Stomach (tissue), 9 donors: Measurements from ENCODE around the gene CLSTN2. TPM values are rescaled to one million over a fixed set of nuclear protein-coding genes. Genes with fewer than 3 reads are reported as not detected.

ENCODE experiments used
- DNase-seq, 2 donors: peaks; one replicate each; pipeline versions ENCODE4 v3.0.0 to v3.0.0-alpha.2; 2013 to 2019
- H3K27ac ChIP-seq, 5 donors: fragments of 200-600 bp in 4 of 5; sonication (generic) in 4 of 5; one replicate each; pipeline ENCODE4 v1.5.1; 2013 to 2019; ENCODE audit warnings: mild to moderate bottlenecking in 1 of 5, moderate library complexity in 1 of 5
- H3K27me3 ChIP-seq, 3 donors: fragments of 200-600 bp; sonication (generic); one replicate each; pipeline ENCODE4 v1.5.1; 2017 to 2019; ENCODE audit warnings: mixed run types in 1 of 3
- H3K36me3 ChIP-seq, 4 donors: fragments of 200-600 bp; sonication (generic); 1 replicate in 3 of 4; 2 replicates in 1 of 4; pipeline ENCODE4 v1.5.1; 2016 to 2019
- H3K4me1 ChIP-seq, 4 donors: fragments of 200-600 bp; sonication (generic); one replicate each; pipeline ENCODE4 v1.5.1; 2016 to 2019
- H3K4me3 ChIP-seq, 4 donors: fragments of 200-600 bp; sonication (generic) in 3 of 4; one replicate each; pipeline ENCODE4 v1.5.1; 2016 to 2019; ENCODE audit warnings: mild to moderate bottlenecking in 1 of 4
- H3K9me3 ChIP-seq, 4 donors: fragments of 200-600 bp; sonication (generic); one replicate each; pipeline ENCODE4 v1.5.1; 2016 to 2019
- EP300 ChIP-seq: sonication (generic); formaldehyde crosslinking; IDR thresholded peaks from one replicate; pipeline ENCODE4 v1.6.1; 2017; ENCODE audit warnings: antibody characterized with exemption
- POLR2A ChIP-seq, 4 donors: fragments of 450-650 bp; IDR thresholded peaks; one replicate each; pipeline ENCODE4 v1.6.1; 2016; ENCODE audit warnings: antibody characterized with exemption in 4 of 4, control low read depth in 2 of 4, mild to moderate bottlenecking in 1 of 4, moderate library complexity in 1 of 4
- POLR2AphosphoS5 ChIP-seq, 3 donors: sonication (generic); formaldehyde crosslinking; IDR thresholded peaks; one replicate each; pipeline ENCODE4 v1.6.1; 2016; ENCODE audit warnings: antibody characterized with exemption in 3 of 3
- WGBS, 5 donors: extraction: QIAGEN DNeasy Blood & Tissue Kit in 3 of 5; methylation state at CpG; one replicate each; pipeline versions ENCODE4 v1.1.5 to v1.1.7; 2013 to 2018; 5-methylcytosine and 5-hydroxymethylcytosine counted together
- intact Hi-C: fragments of 100-400 bp; cut with DNase I; formaldehyde crosslinking; loops from one replicate; pipeline ENCODE4 v1.15.1; 2023; ENCODE audit warnings: low total_unique reads
- polyA plus RNA-seq, 3 donors: library from polyadenylated mRNA; stranded (reverse); fragments of 200-250 nt; gene quantifications; one replicate each; pipeline ENCODE4 v1.2.3, GENCODE V29; 2013
- total RNA-seq, 5 donors: library from RNA; depleted of rRNA; stranded (reverse); fragments of >200 nt; gene quantifications; one replicate each; pipeline versions ENCODE4 v1.1.0 to v1.2.3, GENCODE V29; 2014 to 2016
- TF ChIP-seq, protein P1 (sequence below), 7 experiments: fragments of 450-650 bp in 4 of 7; fragments of 200-600 bp in 3 of 7; sonication (generic) in 3 of 7; IDR thresholded peaks; one replicate each; pipeline ENCODE4 v1.5.1; 2016 to 2019; ENCODE audit warnings: antibody characterized with exemption in 7 of 7, control low read depth in 2 of 7, mild to moderate bottlenecking in 1 of 7
- donor health status: healthy with polysubstance abuse.
- donor health status: Bipolar disorder and iron deficiency.
- donor health status: healthy.

The CLSTN2 gene
- total and polyA plus RNA-seq, 8 donors = 0.10 to 5.4 (median 1.7) TPM

DNA sequence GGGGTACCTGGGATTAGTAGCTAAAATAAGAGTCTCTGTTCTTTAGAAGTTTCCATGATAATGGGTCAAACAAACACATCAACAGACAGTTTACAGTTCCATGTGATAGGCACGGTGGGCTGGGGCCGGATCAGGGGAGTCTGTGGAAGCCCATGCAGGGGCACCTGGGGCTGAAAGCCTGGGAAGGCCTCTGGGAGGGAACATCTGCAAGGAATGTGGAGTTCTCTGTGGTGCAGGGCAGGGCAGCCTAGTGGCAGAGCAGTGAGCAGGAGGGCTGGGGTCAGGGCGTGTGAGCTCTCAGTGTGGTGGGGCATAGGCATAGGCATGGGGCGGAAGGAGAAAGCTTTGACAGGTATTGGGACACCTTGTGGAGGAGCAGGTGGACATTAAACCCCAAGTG is 535.2 kb downstream of the CLSTN2 start:
- no peak for TF ChIP-seq POLR2AphosphoS5 (IDR thresholded peaks at IDR 0.05)
- TF ChIP-seq POLR2A (IDR thresholded peaks at IDR 0.05) = no peak
- TF ChIP-seq EP300 = no peak
- TF ChIP-seq, protein P1, sequence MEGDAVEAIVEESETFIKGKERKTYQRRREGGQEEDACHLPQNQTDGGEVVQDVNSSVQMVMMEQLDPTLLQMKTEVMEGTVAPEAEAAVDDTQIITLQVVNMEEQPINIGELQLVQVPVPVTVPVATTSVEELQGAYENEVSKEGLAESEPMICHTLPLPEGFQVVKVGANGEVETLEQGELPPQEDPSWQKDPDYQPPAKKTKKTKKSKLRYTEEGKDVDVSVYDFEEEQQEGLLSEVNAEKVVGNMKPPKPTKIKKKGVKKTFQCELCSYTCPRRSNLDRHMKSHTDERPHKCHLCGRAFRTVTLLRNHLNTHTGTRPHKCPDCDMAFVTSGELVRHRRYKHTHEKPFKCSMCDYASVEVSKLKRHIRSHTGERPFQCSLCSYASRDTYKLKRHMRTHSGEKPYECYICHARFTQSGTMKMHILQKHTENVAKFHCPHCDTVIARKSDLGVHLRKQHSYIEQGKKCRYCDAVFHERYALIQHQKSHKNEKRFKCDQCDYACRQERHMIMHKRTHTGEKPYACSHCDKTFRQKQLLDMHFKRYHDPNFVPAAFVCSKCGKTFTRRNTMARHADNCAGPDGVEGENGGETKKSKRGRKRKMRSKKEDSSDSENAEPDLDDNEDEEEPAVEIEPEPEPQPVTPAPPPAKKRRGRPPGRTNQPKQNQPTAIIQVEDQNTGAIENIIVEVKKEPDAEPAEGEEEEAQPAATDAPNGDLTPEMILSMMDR (IDR thresholded peaks at IDR 0.05) = no peak
- no peaks in the 10 kb centered on the region for H3K9me3 ChIP-seq
- WGBS, 5 donors = 61 to 75% (median 68%) methylated on average over 4 of the region's 4 CpGs
- no peaks in the 10 kb centered on the region for H3K36me3 ChIP-seq
- no peak overlapping the region for H3K27ac ChIP-seq
- no peak for DNase-seq
- intact Hi-C loops = no loop called here
- H3K4me3 ChIP-seq = no peak overlapping the region
- H3K27me3 ChIP-seq = no peaks in the 10 kb centered on the region
- H3K4me1 ChIP-seq = no peaks in the 10 kb centered on the region

DNA sequence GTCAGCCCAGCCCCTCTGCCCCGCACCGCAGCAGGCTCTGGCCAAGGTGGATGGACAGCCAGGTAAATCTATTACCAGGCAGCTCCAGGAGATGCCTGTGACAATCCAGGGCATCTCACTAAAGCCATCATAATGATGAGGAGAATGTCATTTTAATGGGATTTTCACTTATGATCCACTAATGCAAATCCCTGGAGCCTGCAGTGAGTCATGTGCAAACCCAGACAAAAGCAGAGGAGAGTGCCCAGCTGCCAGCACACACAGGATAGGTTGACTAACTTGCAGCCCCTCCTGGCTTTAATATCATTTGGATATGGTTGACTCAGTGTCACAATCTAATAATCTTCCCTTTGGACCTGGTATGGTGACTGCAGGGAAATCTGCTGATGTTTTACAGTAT is 536.0 kb downstream of the CLSTN2 start:
- intact Hi-C loops = no loop called here
- H3K4me1 ChIP-seq = no peaks in the 10 kb centered on the region
- no peak overlapping the region for H3K27ac ChIP-seq
- no peaks in the 10 kb centered on the region for H3K9me3 ChIP-seq
- WGBS, 5 donors = 58 to 79% (median 74%) methylated on average over 2 of the region's 2 CpGs; no CpG with 5 or more reads in 1 of the 5 donors
- H3K4me3 ChIP-seq = no peak overlapping the region
- no peaks in the 10 kb centered on the region for H3K36me3 ChIP-seq
- no peak for TF ChIP-seq POLR2AphosphoS5 (IDR thresholded peaks at IDR 0.05)
- TF ChIP-seq EP300 = no peak
- no peak for TF ChIP-seq POLR2A (IDR thresholded peaks at IDR 0.05)
- TF ChIP-seq, protein P1 (IDR thresholded peaks at IDR 0.05) = no peak
- no peak for DNase-seq
- H3K27me3 ChIP-seq = no peaks in the 10 kb centered on the region

DNA sequence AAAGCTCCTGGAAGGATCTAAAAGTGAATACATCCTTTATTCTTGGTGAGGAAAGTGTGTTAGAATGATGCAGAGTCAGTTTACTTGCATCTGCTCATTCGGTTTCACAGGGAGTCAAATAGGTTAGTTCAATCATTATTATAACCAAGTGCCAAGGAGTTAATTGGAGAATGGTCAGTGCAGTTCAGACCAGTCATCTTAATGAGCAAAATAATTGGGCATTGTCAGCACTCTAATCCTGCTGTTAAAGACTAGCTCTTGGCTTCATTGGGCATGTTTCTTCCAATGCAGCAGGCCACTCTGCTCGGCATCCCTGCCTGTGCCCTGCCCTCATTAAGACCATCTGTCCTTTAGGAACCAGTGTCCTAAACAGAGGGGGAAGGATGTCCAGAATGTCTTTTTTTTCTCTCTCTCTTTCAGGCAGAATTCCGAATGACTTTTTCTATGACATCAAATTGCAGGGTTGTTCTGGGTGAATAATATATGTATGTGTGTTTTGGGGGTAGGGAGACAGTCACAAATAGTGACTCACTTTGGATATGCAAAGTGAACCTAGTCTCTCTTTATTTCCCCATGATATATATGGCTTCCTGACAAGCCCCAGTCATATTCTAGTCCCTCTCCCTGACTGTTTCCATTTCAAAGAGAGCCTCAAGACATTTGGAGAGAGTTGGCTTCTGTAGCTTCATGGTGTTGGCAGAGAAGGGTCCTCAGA is 537.5 kb downstream of the CLSTN2 start:
- Histone ChIP-seq H3K27ac (no peak overlapping the region), H3K4me3 (no peak overlapping the region), H3K36me3 (no peaks in the 10 kb centered on the region), H3K4me1 (no peaks in the 10 kb centered on the region), H3K9me3 (no peaks in the 10 kb centered on the region), H3K27me3 (no peaks in the 10 kb centered on the region)
- 78 to 86% (median 79%) methylated on average over 3 of the region's 3 CpGs for WGBS, 5 donors
- no peak for DNase-seq
- no peak for TF ChIP-seq POLR2AphosphoS5 (IDR thresholded peaks at IDR 0.05)
- TF ChIP-seq, protein P1 (IDR thresholded peaks at IDR 0.05) = no peak
- no peak for TF ChIP-seq EP300
- no peak for TF ChIP-seq POLR2A (IDR thresholded peaks at IDR 0.05)
- intact Hi-C loops = no loop called here

DNA sequence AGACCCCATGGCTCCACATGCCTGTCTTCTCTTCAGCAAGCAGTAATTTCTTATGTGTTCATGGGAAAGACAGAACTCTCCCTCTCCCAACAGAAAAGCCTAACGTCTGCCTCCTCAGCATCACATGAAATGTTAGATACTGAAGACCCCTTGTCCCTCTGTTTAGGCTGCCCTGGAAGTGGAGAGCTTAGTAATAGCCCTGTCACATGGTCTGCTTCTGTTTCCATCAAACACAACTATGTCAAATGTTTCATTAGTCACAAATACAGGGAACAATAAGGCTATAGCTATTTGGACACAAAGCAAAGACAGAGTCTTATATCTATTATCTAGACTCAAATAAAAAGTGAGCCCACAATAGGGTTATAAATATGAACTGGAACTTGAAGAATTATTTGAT is 552.6 kb downstream of the CLSTN2 start:
- no peaks in the 10 kb centered on the region for H3K4me1 ChIP-seq
- intact Hi-C loops = no loop called here
- peaks cover 0 to 18% (median 4%) of the 10 kb centered on the region in 4 donors for H3K9me3 ChIP-seq
- no peaks in the 10 kb centered on the region for H3K36me3 ChIP-seq
- 37 to 55% (median 48%) methylated on average over 1 of the region's 1 CpG for WGBS, 5 donors
- no peaks in the 10 kb centered on the region for H3K27me3 ChIP-seq
- no peak overlapping the region for H3K27ac ChIP-seq
- no peak overlapping the region for H3K4me3 ChIP-seq
- DNase-seq = no peak
- no peak for TF ChIP-seq POLR2AphosphoS5 (IDR thresholded peaks at IDR 0.05)
- TF ChIP-seq POLR2A (IDR thresholded peaks at IDR 0.05) = no peak
- TF ChIP-seq EP300 = no peak
- TF ChIP-seq, protein P1 (IDR thresholded peaks at IDR 0.05) = no peak
